ENCODE data around the gene OR2V1.
"Not testable (repeated sequence)": the region's sequence is repeated elsewhere in the genome, so short reads cannot be mapped to it uniquely, and the experiment has no call there.

The OR2V1 gene, protein sequence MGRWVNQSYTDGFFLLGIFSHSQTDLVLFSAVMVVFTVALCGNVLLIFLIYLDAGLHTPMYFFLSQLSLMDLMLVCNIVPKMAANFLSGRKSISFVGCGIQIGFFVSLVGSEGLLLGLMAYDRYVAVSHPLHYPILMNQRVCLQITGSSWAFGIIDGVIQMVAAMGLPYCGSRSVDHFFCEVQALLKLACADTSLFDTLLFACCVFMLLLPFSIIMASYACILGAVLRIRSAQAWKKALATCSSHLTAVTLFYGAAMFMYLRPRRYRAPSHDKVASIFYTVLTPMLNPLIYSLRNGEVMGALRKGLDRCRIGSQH

DNA sequence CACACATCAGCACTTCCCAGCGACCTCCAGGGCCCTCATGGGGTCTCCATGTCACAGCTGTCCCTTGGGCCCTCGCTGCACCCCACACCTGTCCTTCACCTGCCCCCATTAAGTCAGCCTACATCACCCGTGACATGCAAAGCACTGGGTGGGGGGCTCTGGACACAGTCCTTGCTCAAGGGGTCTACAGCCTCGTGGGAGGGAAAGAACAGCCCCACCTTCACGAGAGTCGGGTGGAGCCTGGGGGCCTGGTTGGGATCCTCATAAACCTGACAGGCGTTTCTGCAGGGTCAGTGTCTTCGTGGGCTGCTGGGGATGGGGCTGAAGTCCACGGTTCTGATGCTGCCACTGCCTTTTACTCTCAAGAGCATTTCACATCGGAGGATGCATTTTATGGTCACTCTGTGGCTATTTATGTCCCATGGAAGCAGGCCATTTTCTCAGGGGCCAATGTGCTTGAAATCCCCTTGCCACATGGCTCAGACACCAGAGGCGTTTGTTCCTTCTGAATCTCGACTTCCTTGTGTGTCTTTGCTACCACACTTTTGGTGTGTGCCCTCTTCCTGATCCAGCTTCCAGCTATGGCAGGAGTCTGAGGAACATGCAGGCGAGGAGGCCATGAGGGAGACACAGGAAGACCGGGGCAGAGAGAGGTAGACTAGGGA, at the start of gene OR2V1:
Gene OR2V1 (minus strand): TSS at position 338 of the 665 bp plus-strand sequence. CDS start 5,865 bp downstream, outside the sequence.
- no peak for DNase-seq (ENCODE audit: low spot score)

DNA sequence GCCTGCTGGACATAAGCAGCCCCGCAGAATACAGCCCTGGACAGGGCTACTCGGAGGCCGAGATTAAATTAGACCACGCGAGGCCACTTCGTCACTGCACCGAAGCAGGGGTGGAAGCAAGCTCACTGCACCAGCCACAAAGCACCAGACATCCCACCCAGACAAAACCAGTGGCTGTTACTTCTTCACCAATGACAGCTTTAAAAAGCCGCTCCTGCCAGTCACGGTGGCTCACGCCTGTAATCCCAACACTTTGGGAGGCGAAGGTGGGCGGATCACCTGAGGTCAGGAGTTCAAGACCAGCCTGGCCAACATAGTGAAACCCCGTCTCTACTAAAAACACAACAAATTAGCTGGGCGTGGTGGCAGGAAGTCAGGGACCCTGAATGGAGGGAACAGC, 46.6 kb upstream of the OR2V1 start:
- DNase-seq (ENCODE audit: low spot score), result not testable (repeated sequence)

DNA sequence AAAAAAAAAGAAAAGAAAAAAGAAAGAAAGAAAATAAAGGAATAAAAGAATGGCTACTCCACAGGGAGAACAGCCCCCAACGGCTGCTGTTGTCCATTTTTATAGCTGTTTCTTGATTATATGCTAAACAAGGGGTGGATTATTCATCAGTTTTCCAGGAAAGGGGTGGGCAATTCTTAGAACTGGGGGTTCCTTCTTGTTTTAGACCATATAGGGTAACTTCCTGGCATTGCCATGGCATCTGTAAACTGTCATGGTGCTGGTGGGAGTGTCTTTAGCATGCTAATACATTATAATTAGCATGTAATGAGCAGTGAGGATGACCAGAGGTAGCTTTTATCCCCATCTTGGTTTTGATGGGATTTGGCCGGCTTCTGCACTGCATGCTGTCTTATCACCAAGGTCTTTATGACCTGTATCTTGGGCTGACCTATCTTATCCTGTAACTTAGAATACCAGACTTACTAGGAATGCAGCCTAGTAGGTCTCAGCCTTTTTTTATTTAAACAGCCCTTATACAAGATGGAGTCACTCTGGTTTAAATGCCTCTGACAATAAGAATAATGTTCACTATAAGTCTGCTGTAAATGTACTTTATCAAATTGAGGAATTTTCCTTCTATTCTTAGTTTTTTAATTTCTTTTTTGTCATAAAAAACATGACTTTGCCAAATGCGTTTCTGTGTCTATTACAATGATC, 45.4 kb upstream of the OR2V1 start:
- DNase-seq (ENCODE audit: low spot score), result no peak

DNA sequence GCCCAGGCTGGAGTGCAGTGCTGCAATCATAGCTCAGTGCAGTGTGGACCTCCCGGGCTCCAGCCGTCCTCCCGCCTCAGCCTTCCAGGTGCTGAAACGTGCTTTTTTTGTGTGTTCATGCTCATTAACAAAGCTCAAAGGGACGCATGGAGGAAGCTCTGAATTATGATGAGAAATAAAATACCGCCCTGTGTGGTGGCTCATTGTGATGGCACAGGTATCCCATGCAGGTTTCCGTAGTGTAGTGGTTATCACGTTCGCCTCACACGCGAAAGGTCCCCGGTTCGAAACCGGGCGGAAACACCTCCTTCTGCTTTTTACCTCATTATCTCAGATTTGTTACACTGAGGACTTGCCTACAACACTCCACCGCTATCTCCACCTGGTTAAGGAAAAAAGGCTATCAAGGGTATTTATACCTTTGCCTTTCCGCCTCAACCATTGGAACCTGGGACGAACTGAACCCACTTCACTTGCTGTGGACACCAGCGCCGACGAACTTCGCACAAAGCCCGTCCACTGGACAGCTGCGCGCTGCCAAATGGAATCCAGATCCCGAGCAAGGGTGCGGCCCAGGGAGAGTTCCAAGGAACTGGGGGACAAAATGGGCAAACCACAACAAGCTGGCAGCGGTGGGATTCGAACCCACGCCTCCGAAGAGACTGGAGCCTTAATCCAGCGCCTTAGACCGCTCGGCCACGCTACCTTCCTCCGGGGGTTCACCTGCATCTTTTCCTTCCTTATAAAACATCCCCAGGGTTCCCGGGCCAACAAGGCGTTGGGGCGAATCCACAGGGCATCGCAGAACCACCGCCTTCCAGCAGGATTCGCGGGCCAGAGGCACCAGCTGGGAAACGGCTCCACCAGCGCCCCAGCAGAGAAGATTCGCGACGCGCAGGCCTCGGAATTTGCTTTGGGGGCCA, 42.7 kb upstream of the OR2V1 start:
- DNase-seq (ENCODE audit: low spot score), result peak; percentile 71

DNA sequence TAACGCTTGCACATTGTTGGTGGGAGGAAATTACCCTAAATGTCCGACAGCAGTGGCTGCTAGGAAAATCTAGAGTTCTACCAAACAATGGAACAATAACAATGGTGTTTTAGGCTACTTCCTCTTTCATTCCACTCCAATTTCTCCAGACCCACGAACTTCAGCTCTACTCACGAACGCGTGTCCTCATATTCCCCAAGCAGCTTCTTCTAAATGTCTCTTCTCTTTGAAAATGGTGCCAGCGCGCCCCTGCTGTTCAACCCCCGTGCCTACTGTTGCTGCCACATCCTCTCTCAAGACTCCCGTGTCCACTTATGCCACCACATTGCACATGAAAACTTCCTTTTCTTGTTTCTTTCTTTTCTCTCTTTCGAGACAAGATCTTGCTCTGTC, 42.1 kb upstream of the OR2V1 start:
- DNase-seq (ENCODE audit: low spot score), result no peak

DNA sequence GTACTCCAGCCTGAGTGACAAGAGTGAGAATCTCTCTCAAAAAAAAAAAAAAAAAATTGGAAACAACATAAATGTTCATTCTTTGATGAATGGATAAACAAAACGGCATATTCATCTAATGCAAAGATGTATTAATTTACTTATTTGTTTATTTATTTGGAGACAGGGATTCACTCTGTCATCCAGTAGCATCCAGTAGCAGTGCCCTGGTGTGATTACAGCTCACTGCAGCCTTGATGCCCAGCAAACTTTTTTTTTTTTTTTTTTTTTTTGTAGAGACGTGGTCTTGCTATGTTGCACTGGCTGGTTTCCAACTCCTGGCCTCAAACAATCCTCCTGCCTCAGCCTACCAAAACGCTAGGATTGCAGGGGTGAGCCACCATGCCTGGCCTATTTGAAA, 40.8 kb upstream of the OR2V1 start:
- no peak for DNase-seq (ENCODE audit: low spot score)

DNA sequence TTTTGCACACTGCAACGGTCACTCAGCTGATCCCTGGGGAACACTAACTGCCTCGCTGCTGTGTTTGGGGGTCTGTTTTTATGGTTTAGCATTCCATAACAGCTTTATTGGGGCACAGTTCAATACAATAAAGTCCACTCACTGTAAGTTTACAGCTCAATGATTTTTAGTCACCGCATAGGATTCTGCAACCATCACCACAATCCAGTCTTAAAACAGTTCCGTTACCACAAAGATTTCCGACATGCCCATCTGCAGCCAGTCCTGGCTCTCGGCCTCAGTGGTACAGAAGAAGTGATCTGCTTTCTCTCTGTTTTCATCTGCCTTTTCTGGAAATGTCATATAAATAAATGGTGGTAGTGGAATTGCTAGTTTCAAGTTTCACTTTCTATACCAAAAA, 40.0 kb upstream of the OR2V1 start:
- no peak for DNase-seq (ENCODE audit: low spot score)

DNA sequence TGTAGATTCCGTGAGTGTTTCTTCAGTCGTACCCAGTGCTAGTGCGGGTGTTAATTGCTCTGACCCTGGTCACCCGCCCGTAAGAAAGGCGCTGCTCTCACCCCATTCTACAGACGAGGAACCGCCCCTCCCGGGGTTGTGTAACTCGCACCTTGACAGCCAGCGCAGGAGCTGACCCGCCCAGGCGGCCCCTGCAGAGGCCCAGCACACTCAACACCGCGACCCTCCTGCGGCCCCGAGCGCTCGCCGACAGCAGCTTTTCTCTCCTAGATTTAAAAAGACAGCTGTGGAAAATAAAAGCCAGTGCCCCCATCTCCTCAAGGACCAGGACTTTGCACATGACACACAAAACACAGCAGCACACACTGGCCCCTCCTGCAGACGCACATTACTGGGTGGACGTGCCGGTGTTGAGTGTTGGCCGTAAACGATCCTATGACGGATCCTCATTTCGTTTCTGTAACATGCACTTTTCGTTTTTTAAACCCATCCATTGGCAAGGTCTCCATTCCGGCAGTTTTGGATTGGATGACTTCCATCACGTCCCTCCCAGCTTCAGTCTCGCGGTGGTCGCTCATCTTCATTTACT, 39.4 kb upstream of the OR2V1 start:
- no peak for DNase-seq (ENCODE audit: low spot score)

DNA sequence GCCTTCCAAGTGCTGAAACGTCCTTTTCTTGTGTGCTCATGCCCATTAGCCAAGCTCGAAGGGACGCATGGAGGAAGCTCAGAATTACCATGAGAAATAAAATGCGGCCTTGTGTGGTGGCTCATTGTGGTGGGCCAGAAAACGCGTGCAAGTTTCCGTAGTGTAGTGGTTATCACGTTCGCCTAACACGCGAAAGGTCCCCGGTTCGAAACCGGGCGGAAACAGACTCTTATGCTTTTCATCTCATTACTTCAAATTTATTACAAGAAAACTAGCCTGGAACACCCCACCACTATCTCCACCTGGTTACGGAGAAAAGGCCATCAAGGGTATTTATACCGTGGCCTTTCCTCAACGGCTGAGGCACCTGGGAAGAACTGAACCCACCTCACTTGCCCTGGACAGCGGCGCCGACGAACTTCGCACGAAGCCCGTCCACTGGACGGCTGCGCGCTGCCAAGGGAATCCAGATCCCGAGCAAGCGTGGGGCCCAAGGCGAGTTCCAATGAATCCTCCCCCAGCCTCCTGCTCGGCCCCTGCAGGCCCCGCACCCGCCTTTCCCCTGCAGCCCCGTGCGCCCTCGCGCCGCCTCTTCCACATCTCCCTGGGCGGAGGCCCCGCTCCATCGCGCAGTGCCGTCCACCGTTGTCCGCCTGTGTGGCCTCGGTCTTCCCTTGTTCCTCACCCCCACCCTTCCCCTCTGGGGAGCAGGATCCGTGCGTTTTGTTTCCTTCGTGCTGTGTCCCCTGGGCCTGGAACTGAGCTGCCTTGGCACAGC, 38.7 kb upstream of the OR2V1 start:
- peak; percentile 69 for DNase-seq (ENCODE audit: low spot score)

DNA sequence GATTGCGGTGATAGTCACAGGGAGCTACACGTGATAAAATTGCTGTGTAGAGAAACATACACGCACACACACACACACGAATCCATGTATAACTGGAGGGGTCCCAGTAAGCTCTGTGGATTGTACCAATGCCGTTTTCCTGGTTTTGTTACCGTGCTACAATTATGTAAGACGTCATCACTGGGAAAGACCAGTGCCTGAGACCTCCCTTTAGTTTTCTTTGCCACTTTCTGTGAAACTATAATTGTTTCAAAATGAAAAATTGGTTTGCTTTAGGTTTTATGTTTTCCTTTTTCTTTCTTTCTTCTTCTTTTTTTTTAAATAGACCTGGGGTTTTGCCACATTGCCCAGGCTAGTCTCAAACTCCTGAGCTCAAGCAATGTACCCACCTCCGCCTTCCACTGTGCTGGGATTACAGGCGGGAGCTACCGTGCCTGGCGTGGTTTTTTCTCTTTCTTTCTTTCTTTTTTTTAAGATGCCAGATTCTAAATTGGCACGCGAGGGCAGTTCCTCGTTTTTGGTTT, 37.7 kb upstream of the OR2V1 start:
- no peak for DNase-seq (ENCODE audit: low spot score)

DNA sequence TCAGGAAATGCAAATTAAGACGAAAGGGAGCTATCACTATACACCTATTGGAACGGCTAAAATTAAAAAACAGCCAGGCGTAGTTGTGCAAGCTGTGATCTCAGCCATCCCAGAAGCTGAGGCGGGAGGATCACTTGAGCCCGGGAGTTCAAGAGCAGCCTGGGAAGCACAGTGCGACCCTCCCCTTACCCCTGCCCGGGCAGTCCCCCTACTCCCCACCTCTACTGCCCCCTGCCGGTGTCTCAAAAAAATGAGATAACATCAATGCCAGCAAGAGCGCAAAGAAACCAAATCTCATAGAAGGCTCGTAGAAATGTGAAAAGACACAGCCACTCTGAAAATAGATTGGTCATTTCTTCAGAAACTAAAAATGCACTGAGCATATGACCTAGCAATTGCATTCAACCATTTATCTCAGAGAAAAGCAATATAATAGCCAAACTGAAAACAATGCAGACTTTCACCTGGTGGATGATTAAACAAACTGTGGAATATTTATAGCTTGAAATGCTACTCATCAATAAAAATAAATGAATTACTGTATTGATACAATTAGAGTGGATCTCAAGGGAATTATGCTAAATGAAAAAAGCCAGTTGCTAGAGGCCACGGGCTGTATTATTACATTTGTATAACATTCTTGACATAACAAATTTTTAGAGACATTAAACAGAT, 37.0 kb upstream of the OR2V1 start:
- DNase-seq (ENCODE audit: low spot score), result no peak

DNA sequence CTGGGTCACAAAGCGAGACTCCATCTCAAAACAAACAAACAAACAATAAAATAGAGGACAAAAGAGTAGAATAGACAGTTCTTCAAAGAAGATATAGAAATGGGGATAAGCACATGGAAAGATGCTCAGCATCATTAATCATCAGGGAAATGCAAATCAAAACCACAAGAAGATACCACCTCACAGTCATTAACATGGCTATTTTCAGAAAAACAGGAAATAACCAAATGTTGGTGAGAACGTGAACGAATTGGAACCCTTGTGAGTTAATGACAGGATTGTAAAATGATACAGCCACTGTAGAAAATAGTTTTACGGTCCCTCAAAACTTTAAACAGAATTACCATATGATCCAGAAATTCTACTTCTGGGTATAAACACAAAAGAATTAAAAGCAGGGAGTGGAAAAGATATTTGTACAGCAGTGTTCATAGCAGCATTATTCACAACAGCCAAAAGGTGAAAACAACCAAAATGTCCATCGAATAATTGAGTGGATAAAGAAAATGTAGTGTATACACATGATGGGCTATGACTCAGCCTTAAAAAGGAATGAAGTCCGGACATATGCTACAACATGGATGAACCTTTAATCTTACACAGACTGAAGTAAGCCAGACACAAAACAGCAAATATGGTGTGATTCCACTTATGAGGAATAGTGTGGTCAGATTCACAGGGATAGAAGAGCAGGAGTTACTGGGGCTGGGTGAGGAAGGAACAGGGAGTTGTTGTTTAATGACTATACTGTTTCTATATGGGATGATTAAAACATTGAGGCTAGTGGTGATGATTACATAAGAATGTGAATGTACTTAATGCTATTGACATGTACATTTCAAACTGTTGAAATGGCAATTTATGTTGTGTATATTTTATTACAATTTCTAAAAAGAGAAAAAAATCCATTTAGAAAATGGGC, 36.1 kb upstream of the OR2V1 start:
- no peak for DNase-seq (ENCODE audit: low spot score)

DNA sequence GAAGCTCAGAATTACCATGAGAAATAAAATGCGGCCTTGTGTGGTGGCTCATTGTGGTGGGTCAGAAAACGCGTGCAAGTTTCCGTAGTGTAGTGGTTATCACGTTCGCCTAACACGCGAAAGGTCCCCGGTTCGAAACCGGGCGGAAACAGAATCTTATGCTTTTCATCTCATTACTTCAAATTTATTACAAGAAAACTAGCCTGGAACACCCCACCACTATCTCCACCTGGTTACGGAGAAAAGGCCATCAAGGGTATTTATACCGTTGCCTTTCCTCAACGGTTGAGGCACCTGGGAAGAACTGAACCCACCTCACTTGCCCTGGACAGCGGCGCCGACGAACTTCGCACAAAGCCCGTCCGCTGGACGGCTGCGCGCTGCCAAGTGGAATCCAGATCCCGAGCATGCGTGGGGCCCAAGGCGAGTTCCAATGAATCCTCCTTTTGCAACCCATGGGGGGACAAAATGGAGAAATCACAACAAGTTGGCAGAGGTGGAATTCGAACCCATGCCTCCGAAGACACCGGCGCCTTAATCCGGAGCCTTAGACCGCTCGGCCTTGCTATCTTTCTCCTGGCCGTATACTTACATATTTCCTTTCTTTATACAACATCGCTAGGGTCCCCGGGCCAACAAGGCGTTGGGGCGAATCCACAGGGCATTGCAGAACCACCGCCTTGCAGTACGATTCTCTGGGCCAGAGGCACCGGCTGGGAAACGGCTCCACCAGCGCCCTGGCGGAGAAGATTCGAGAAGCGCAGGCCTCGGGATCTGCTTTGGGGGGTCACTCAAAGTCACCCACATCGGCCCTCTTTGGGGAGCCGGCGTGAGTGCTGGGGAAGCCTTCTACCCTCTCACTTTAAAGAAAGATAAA, 33.3 kb upstream of the OR2V1 start:
- no peak for DNase-seq (ENCODE audit: low spot score)

DNA sequence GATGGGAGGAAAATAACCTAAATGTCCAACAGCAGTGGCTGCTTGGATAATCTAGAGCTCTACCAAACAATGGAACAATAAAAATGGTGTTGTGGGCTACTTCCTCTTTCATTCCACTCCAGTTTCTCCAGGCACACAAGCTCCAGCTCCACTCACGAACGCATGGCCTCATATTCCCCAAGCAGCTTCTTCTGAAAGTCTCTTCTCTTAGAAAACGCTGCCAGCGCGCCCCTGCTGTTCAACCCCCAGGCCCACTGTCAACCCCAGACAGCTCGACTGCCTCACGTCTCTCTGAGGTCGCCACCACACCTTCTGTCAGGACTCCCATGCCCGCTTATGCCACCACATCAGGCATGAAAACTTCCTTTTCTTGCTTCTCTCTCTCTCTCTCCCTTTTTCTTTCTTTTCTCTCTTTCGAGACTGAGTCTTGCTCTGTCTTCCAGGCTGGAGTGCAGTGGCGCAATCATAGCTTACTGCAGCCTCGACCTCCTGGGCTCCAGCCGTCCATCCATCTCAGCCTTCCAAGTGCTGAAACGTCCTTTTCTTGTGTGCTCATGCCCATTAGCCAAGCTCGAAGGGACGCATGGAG, 32.6 kb upstream of the OR2V1 start:
- DNase-seq (ENCODE audit: low spot score), result no peak

DNA sequence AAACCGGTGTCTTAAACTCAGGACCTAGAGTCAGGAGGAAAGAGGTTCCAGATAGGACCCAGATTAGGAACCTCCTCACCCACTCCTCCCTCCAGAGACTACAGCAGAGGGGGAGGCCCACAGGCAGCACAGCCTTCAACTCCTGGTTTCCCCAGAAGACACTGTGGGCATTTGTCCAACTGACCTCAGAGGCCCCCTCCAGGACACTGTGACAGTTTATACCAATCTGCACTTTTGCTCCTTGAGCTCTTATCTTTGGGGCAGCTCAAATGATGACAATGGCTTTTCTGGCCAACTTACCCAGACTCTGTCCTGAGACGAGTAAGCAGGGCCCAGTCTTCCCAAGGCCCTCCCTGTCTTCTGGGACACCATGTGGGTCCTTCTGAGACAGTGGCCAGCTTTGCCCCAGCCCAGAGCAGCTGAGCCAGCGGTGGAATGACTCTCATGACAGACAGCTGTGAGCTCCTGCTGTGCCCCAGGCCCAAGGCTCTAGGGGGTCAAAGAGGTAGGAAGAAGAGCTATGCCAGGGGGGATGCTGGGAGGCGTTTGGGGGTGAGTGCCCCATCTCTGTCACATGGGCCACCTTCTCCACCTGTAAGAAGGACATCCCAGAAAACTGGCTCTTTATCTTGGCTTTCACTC, 30.7 kb upstream of the OR2V1 start:
- no peak for DNase-seq (ENCODE audit: low spot score)

DNA sequence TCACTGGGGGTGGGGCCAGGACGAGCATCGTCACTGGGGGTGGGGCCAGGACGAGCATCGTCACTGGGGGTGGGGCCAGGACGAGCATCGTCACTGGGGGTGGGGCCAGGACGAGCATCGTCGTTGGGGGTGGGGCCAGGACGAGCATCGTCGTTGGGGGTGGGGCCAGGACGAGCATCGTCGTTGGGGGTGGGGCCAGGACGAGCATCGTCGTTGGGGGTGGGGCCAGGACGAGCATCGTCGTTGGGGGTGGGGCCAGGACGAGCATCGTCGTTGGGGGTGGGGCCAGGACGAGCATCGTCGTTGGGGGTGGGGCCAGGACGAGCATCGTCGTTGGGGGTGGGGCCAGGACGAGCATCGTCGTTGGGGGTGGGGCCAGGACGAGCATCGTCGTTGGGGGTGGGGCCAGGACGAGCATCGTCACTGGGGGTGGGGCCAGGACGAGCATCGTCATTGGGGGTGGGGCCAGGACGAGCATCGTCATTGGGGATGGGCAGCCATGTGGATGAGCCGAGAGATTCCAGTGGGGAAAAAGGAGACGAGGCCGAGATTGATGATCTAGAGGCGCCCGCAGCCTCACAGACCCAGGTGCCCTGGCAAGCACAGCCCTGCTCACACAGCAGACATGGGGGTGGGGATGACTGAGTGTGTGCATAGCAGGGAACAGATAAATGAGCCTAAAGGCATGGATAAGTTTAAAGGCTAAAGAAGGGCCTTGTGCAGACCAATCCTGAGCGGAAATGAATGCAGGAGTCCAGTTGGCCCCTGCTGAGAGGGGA, 30.0 kb upstream of the OR2V1 start:
- DNase-seq (ENCODE audit: low spot score), result peak; percentile 49

All from kidney capillary endothelial cell (primary cell).